ENCODE measurements around the gene ACSF3.

ACSF3 gene

DNA sequence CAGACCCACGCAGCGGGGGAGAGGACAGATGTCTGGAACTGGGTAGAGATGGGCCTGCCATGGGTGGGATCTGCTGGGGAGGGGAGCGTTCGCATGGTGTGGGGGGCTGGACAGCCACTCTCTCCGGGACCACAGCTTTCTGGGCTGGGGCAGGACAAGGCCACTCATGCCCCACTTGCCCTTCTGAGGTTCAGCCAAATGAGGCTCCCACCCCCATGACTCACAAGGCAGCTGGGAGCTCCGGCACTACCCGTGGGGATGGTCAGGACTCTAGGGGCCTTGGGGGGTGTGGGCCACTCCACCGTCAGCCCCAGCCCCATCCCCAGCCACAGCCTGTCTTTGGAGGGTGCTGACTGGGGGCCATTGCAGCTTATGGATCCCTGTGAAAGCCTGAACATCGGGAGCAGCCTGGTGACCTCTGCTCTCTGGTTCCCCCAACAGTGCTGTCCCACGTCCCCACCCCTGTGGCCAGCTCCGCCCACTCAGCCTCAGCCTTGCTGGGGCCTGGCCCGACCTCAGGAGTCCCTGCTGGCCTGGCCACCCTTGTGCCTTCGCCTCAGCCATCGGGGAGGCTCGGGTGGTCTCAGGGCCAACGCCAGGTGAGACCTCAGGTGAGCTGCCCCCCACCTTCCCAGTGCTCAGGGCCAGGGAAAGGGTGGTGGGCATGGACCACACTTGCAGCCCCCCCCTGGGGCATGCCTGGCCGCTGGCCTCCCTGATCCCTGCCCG lies 73.2 kb downstream of the ACSF3 start:
- DNase-seq, result no peak

DNA sequence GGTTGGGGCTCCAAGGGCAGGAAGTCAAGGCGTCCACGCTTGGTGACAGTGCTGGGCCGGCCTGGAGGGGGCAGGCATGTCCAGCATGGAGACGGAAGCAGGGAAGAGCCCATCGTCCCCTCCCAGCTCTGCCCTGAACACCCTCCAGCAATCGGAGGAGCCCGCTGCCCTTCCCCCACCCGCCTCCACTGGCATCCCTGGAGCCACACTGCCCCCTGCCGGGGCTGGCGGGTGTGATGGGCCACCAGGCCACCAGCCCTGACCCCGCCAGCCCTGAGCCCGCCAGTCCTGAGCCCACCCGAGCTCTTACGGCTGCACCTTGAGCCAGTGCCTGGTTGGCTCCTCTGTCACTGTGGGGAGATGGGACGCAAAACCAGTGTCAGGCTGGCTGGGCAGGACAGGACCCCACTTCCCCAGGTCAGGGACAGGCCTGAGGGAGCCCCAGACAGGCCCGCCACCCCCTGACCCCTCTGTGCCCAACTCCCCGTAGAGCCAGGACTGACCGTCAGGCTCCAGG lies 73.8 kb downstream of the ACSF3 start:
- peak; percentile 89 for DNase-seq

DNA sequence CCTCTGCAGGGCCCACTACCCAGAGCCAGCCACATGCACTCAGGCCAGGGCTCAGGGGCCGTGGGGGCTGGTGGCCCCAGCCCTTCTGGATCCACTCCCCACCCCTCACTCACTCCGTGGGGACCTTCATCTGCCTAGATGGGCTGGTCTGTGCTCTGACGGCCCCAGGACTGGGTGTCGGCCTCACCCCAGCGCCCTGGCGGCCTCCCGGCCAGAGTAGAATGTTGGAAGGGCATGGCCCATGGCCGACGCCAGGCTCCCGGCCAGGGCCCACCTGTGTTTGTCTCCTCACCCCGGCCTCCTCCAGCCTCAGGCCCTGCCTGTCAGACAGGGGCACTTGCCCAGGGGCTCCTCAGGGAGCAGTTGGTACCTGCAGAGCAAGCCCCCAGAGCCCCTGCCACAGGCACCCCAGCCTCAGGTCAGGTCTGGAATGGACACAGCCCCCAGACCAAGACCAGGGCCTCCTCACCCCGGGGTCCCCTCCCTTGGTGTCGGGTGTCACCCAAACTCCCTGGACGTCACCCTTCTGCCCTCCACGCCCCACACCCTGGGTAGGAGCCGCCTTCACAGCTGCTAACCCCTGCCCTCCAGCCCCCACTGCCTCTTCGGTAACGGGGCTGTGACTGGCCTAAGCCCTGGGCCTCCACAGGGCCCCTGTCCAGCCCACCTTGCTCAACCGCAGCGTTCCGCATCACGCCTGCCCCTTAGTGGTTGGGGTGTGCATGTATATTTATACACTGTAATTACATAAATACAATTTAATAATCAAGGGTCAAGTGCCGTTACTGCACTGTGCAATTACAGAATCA lies 74.9 kb downstream of the ACSF3 start:
- DNase-seq, result no peak

DNA sequence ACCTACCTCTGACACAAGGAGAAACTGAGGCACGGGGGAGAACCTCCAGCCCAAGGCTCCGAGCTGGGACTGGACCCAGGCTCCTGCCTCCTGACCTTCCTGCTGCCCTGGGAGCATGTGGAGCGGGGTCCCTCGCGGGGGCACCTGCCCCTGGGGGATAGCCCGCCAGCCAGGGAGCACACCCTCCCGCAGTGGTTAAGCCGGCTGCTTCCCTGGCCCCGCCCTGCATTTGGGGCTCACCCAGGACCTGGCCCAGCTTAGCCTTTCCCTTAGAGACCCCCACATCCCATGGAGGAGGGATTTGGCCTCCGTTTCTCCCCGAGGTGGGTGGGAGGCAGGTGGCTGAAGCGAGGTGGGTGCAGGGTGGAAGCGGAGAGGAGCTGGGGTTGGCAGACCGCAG lies 76.1 kb downstream of the ACSF3 start:
- no peak for DNase-seq

DNA sequence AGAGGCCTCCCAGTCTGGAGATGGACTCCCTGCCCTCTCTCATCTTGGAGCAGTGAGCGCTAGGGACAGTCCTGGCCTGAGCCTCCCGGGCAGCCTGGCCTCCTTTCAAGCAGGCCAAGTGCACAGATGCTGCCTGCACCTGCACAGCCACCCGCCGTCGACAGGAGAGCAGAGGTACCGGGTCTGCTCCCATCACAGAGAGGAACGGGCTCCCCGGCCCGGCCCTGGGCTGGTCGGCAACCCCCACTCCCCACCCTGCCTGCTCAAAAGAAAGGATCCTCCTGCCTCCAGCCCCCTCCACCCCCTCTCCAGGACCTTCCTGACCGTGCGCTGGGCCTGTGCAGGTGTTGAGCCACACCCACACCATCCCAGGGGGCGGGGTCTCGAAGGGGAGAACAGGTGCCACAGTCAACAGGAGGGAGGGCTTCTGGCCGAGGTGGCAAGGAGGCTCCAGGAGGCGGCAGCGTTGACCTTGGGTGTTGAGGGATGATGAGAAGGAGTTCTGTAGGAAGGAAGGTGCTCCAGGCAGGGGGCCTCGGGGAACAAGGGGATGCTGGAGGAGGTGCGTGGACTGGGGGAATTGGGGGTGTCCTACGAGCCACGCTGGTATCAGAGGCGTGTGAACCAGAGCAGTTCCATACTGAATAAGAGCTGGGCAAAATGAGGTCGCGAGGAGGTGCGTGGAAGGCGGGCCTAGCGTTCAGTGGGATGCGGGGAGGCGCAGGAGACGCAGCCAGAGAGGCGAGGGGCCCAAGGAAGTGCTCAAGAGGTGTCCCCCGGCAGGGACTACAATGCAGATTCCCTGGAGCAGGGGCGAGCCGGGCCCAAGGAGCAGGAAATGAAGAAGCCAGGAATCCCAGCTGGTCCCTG lies 76.9 kb downstream of the ACSF3 start:
- peak; percentile 41 for DNase-seq

DNA sequence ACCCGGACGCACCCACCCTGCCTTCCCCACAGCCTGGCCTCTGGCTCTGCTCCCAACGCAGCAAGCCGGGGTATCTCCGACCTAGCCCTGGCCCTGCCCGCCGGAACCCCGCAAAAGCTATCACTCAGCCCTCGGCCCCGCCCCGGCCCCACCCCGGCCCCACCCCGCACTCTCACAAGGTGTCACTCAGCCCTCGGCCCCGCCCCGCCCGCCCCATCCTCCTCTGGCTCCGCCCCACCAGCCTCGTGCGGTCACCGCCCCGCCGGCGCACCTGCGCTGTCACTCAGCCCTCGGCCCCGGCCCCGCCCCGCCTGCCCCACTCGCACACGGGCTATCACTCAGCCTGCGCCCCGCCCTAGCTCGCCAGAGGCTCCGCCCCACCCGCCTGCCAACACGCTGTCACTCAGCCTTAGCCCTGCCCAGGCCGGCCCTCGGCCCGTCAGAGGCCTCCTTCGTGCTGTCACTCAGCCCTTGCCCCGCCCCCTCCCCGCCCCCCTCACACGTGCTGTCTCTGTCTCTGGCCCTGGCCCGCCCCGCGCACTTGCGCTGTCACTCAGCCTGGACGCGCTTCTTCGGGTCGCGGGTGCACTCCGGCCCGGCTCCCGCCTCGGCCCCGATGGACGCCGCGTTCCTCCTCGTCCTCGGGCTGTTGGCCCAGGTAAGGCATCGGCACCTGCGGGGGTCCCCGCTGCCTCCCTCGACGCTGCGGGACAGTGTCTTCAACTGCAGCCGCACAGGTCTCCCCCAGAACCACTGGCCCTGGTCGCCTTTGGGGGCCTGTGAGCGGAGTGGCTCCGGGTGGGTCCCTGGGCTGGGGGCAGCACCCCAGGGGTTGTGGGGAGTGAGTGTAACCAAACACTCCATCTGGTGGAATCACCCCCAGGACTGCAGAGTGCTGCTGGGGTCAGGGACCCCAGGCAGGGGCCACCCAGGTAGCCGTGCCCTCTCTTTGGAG lies 77.8 kb downstream of the ACSF3 start, which contains the start of gene CDH15:
Gene CDH15 (plus strand): TSS at position 533 of the 955 bp plus-strand sequence. CDS start 84 bp downstream, at position 617.
- peak; percentile 96 for DNase-seq

DNA sequence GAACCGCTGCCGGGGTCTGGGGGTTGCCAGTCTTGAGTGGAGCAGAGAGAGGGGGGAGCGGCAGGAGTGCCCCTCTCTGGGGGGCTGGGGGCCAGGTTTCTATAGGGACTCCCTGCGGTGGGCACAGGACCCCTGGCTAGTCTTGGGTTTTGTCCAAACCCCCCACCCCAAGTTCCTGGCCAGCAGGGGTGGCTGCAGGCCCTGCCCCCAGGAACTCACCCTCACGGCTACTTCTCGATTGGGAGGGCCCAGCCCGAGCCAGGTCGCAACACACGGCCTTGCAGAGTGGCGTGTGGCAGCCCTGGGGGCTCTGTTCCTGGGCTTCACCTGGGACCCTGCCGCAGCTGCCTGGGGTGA lies 78.5 kb downstream of the ACSF3 start:
- DNase-seq, result no peak

DNA sequence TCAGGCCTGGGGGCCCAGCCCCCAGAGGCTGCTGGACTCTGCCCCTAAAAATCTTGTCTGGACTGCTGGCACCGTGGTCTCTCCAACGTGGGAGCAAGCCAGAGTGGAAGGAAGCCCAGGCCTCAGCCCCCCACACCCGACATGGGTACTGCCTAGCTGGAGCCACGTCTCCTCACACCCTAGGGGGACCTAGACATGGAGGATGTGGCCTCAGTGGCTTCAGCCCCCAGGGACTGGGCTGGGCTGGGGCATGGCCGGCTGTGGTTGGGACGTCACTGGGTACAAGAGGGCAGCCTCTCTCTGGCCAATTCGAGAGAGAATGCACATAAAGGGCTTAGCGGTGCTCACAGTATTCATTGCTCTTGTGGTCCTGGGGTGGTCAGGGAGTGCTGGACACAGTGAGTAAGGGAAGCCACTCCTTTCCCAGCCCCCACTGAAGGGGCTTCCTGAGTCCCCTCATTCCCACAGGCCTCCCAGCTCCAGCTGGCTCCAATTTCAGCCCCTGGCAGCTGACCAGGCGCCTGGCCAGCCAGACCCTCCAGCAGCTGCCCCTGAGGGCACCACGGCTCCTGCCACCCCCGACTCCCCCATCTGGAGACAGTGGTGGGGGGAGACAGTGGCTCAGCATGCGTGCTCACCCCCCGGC lies 79.0 kb downstream of the ACSF3 start:
- no peak for DNase-seq

DNA sequence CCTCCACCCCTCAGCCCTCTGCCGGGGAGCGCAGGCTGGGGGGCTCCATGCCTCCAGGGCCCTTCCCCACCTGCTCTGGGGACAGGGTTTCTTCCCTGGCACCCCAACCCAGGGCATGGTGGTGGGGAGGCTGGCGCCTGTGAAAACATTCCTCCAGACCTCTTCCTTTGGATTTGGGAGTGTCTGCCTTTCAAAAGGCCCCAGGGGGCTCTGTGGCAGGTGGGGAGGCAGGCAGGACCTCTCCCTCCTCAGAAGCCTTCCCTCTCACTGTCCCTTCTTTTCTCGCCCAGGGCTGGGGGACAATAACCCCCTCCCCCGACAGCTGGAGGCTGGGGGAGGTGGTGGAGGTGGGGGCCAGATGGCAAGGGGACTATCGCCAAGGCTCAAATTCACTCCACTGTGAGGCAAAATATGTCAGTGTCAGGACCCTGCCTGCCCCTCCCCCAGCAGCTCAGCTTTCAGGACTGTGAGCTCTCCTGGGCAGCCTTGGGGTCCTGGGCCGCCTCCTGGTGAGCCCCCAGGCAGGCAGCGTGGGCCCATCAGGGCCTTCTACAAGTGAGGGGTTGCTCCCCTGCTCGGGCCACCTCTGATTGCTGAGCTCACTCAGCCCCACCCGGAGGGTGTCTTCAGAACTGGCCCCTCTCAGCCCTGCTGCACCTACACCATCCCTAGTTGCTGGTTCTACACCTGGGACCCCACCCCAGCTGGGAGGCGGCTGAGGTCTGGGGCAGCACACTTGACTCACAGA lies 79.7 kb downstream of the ACSF3 start:
- DNase-seq, result no peak

DNA sequence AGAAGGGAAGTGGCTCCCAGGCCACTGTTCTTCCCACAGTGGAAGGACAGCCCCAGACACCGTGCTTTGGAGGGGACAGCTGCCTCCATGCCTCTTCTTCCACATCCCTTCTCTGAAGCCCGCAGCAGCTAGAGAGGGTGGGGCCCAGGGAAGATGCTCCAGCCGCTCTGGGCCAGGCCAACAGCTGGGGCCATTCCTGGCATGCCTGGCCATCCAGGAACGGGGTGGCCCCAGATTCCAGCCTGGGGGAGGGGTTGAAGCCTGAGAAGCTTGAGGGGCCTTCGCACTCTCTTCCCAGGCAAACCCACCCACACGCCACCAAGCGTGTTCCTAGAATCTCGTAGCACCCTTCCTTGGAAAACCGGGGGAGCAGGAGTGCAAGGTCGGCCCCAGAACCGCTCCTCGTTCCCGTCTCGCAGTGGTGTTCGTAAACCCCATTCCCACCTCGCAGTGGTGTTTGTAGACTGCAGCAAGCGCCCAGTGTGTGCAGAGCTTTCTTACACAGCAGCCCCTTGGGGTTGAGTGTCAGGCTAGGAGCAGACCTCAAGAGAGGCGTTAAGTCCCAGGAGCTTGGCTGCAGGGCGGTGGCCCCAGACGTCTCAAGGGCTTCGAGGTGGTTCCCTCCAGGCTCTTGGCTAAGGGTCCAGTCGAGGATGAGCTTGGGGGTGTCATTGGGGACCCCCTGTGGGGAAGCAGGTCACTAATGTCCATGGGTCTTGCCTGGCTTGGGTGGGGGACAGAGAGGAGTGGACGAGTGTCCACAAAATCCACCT lies 80.6 kb downstream of the ACSF3 start:
- no peak for DNase-seq

DNA sequence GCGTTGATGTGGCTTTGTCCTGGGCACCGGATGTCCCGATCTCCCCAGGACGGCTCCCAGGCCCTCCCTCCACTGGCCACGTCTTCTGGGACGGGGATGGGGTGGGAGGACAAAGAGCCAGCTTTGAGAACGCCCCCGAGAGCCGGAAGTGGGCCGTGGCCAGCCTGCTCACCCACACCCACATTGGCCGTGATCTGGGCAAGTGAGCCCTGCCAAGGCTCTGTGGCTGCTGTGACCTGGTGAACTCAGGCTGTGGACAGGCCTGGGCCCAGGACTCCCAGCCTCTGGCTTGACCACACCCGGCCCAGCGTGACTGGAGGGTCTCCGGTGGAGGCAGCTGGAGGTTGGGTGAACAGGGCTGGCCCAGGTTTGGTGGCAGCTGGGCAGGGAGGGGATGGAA lies 81.2 kb downstream of the ACSF3 start:
- DNase-seq, result no peak

DNA sequence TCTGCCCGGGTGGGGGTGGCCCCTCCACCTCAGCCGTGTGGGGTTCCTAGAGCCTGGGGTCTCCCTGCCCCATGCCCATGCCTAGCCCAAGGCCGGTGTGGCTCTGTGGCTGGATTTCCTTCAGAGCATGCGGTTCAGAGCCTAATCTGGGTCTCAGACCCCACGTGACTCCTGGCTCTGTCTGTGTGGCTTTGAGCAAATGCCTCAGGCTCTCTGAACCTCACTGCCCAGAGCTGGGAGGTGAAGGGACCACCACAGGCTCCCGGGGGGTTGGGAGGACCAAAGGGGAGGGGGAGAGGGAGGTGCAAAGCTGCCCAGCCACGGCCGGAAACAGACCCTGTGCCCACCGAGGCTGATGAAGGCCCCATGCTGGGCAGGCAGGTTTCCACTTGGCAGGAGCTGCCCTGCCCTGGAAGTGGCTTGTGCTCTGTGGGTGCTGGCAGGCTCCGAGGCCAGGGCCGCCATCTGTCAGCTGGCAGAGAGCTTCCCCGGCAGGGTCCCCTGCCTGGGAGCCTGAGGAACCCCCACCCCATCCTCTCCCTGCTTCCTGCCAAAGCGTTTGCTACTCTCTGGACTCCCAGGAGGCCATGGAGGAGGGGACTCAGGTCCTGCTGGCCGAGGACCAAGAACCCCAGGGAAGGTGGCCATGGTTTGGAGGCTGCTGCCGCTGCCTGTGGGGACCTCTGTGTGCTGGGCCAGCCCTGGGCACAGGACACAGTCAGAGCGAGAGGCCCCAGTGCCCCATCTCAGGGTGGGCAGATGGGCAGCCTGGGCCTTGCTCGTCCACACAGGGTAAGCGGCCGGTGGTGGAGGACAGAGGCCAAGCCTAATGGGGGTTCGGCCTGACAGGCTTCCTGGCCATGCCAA lies 81.9 kb downstream of the ACSF3 start:
- DNase-seq, result no peak

DNA sequence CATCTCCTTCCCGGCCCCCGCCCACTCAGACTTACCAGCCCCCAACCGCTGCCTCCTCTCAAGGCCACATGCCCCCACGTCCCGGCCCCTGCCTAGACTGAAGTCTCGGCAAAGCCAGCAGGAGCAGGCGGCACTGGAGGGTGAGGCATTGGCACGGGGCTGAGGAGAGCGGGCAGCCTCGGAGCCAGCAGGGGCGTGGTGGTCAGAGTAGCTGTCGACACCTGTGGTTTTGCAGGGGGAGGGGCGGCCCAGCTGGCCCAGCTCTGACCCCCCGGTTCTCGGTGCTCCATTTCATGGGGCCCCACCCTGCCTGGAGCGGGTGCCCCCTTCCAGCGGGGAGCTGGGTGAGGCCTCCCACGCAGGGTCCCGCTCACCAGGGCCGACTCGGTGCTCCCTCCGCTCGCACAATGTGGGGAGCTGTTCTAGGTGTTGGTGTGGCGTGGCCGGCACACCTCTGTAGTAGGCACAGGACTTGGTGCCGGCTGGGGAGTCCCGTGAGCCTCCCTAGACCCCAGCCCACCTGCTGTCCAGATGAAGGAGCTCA lies 82.6 kb downstream of the ACSF3 start:
- no peak for DNase-seq

DNA sequence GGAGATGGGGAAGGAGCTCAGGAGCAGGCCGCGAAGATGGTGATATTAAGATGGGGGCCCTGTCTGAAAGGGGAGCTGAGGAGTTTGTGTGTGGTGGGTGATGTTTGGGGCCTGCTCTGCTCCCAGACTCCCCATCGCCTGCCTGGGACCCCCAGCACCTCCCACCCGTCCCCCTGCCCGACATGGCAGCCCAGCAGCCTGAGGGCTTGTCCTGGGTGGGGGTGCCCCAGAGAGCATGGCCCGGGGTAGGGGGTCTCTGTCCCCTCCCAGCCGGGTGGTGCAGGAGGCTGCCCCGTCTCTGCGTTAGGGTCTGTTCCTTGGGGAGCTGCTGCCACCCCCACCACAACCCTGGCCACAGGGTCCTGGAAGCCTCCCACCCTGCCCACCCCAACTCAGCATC lies 83.1 kb downstream of the ACSF3 start:
- no peak for DNase-seq

DNA sequence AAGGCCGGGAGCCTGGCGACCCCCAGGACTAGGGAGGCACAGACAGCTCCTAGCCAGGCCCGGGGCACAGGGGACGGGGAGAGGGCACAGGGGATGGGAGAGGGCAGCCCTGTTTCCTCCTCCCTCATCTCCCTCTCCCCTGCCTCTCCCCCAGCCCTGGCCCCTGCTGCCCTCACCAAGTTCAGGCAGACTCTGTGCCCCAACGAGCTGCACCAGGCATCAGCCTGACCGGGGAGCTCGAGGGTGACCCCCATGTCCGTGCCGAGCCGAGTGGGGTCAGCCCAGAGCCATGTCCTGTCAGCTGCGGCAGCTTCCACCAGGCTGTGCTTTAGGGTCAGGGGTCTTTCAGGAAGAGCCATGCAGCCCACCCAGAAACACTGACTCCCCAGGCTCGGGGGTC lies 83.8 kb downstream of the ACSF3 start:
- DNase-seq, result no peak

DNA sequence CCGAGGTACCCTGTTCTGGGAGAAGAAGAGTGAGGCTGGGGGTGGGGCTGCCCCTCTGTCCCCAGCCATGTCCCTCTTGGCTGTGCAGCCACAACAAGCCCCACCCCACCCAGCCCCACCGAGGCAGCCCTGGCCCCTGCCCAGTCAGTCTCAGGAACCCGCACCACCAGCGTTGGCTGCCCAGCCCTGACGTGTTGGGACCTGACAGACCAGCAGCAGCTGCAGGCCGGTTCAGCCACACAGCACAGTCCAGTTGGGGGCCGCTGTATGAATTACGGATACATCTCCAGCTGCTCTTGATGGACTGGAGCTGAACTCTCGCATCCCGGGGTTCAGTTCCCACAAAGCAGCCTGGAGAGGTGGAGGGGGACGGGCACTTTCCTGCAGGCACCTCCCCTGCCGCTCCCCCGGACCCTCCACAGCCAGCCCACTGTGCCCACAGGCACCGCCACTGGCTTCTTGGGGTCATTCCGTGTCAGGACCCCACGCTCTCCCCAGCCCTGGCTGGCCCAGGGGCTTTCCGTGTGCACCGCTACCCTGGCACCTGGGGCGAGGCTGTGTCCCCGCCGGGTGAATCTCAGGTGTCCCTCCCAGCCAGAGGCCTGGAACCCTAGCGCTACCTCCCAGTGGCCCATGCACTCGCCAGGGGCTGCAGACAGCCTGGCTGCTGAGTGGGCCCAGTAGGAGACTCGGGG lies 84.9 kb downstream of the ACSF3 start:
- DNase-seq, result no peak

DNA sequence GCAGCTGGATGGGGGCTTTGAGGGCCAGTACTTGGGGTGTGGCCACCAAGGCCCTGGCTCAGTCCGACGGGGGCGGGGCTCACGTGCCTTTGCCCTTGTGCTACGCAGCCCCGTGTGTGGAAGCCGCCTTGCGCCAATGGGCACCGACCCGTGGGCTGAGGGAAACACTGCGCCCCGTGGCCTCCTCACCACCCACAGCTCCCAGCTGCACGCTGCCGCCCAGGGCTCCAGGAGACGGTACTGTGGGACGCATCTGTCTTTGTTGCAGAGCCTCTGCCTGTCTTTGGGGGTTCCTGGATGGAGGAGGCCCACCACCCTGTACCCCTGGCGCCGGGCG lies 85.5 kb downstream of the ACSF3 start:
- no peak for DNase-seq
